NCI-H1048 (cell line): ENCODE data around the gene EXOC7.

Experiments used
- DNase-seq: peaks from one replicate; lab custom pipeline; 2025; lab: John Stamatoyannopoulos, UW

Gene EXOC7

DNA sequence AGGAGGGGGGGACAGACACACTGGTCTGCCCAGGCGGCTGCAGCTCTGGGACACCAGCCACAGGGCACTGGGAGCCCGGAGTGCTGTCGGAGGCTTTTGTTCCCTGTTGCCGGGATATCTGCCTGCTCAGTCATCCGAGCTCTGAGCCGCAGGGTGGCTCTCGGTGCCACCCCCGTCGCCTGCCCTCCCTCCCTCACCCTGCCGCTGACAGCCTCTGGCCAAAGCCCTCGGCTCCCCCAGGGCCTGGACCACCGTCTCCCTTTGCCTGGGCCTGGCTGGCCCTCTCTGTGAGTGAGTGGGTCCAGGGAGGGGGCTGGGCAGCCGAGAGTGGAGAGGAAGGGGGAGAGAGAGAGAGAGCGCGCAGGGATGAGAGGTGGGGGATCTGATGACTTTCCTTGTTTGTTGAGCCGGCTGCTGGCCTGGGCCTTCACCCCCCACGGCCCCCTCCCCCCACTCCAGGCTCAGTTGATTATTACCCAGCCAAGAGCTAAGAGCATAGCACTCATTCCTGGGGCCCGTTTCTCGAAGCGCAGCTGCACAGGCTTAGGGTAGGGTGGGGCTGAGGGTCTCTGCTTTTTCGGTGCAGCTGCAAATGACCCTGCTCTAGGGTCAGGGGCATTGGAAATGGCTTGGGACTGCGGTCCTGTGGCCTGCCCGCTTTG lies 34.8 kb upstream of the EXOC7 start:
- DNase-seq: no peak

DNA sequence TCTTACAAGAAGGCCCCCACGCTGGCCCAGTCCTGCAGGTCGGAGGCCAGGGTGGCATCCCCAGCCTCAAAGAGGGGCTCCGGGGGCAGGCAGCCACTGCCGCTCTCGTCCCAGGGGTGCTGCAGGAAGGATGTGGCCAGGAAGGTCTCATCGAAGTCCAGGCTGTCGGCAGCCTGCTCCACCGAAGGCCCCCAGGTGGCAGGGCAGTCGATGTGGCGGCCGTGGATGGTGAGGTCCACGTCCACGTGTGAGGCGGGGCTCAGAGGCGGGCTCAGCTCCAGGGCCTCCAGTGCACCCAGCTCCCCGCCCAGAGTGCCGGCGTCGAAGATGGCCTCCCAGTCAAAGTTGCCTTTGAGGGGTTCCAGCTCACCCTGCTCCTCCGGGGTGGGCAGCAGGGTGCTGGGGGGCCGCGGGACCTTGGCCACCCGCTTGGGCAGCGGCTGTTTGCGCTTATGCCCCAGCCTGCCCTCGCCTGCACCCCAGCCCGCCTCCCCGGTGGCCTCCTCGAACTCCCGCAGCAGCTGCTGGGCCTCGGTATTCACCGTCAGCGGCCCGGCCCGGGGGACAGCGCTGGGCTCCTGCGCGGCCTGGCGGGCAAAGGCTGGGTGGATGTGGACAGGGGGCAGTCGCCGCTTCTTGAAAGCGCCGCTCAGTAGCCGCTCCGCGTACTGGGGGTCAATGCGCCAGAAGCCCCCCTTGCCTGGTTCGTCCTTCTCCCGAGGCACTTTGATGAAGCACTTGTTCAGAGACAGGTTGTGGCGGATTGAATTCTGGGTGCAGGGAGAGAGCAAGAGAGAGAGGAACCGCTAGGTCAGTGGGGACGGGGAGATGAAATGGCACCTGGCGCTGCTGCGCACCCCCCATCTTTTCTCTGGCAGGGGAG lies 34.0 kb upstream of the EXOC7 start:
- DNase-seq: no peak

DNA sequence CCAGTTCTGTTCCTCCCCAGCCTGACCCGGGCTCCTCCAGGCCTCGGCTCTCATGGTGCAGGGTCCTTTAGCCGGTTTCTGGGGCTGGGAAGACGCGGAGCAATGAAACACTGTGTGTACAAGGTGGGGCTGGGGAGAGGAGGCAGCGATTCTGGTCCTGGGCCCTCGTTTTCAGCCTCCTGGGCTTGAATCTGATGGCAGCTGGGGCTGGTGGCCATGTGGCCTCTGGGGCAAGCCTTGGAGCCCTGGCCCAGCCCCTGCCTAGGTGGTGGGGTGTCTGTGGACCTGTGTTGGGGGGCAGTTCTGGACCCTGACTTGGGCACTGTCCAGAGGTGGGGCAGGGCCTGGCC lies 33.4 kb upstream of the EXOC7 start:
- no peak for DNase-seq

DNA sequence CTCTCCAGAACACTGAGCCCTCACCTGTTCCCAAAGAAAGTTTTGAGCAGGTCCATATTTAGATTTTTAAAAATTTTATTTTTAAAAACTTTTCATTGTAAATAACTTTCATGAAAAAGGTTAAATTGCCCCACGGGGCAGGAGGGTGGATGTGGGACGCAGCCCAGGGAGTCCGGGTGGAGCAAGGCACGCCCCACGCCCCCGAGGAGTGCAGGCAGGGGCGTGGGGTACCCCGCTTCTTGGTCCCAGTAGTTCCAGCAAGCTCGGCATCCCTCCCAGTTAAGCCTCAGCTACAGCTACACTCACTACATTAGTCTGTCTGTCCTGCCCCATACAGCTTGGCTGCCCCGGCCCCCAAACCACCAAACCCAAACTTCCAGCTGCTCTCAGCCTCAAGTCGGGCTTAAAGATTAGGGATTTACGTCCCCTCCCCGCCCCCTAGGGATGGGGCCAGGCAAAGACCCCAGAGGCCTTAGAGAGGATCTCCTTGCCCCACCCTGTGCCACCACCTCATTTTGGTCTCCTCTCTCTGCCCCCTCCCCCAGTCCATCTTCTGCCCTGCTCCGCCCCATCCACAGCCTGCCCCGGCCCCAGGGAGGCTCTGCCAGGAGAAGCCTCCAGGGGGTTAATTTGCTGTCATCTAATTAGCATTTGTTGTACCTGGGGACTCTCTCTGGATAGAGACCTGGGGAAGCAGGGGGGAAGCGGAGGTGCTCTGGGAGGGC lies 32.9 kb upstream of the EXOC7 start:
- DNase-seq: no peak

DNA sequence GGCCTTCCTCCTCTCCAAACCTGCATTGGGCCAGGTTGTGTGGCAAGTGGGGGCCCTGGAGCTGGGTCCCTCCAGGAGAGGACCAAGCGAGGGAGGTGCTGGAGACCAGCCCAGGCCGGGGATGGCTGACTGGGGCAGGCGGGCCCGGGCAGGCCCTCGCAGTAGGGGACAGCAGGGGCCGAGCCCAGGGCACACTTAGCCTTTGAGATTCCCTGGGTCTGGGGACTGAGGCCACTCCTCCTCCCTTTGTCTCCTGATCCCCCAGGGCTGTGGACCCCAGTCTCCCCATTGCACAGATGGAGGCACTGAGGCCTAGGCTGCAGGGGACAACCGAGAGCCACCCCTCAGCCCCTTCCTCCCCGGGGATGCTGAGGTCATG lies 32.2 kb upstream of the EXOC7 start:
- DNase-seq: no peak

DNA sequence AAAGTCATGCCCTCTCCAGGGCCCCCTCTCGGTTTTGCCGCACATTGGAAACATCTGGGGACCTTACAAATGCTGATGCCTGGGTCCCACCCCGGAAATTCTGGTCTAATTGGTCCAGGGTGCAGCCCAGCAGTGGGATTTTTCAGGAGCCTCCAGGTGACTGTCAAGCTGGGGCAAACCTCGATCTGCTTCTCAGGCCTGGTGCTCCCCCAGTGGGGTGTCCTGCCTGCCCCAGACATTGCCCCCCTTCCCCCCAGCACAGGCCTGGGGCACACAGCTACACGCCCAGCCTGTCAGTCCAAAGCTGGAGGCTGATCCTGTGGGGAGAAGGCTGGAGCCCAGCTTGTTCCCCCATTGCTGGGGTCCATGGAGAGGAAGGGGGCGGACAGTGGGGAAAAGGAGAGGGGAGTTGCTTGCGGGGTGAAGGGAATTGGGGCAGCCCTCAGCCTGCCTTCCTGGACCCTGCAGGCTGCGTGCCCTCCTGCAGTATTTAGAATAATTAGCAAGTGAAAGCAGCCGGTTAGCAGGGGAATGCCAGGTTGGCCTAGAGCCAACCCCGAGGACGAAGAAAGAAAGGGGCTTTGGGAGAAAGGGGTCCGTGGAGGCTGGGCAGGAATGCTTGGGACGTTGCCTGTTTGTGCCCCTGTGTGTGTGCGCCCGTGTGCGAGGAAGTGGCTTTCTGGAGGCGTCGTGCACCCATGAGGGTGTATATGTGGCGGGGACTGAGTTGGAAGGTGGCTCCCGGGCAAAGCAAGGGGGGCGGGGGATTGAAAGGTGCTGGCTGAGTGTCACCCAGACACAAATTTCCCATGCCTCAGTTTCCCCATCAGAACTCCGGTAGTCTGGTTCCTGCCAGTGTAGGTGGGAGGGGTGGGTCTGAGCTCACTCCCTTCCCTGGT lies 31.6 kb upstream of the EXOC7 start:
- no peak for DNase-seq

DNA sequence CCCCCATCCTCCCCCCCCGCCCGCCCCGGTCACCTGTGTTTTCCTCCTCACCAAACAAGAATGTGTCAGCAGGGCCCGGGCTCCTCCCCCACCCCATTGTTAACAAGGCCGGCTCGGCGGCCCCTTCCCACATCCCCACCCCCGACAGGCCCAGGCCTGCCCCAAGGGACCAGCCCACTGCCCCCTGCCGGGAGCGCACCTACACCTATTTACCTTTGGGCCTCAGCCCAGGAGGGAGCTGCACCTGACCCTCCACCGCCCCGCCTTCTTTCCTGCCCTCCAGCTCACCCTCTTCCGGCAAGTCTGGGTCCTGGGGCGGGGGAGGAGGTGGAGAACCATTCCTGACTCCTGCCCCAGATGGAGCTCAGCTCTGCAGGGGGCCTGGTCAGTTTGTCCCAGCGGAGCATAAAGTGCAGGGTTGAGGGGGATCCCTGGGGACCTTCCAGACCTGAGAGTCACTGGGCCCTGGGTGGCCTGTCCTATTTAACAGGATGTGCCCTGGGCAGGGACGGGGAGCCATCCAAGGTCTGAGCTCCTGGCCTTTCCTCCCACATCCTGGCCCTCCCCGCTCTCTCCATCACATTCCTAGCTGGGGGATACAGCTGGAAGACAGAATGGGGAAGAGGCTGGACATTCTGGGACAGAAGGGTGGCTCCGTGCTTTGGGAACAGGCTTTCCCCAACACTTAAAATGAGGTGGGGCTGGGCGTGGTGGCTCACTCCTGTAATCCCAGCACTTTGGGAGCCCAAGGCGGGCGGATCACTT lies 29.2 kb upstream of the EXOC7 start:
- DNase-seq: no peak

DNA sequence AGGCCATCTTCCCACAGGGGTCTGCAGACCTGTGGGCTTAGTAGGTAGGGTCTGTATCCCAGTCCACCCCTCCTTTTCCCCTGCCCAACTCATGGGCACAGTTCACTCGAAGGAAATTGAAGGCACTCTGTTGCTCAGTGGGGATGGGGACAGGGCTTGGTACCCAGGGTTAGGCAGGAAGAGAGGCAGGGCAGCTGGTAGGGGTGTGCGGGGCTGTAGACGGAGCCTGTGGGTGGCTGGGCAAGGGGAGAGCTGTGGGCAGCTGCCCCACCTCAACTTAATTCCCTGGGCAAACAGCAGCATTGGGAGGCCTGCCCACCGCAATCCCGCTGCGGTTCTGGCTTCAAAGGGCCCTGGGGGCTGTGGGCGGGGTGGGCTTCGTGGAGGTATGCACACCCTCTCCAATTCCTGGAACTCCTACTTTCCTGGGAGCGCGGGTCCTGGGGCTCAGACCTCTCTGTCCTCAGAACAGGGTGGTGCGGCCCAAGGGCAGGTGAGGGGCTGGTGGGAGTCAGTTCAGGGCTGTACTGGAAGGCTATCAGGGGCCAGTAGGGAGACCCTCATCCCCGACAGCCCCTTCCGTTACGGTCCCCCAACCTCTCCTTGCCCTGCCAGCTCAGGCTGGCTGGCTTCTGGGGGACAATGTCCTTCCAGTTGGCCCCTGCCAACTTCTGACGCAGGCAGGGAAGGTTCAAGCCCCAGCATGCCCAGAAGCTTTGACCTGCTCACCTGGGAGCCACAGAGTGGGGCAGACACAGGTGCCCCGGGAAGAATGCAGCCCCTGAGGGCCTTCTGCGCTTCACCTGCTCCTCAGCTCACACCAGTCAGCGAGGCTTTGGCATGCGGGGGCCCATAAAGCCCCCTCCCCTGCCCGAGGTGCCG lies 28.3 kb upstream of the EXOC7 start:
- no peak for DNase-seq

DNA sequence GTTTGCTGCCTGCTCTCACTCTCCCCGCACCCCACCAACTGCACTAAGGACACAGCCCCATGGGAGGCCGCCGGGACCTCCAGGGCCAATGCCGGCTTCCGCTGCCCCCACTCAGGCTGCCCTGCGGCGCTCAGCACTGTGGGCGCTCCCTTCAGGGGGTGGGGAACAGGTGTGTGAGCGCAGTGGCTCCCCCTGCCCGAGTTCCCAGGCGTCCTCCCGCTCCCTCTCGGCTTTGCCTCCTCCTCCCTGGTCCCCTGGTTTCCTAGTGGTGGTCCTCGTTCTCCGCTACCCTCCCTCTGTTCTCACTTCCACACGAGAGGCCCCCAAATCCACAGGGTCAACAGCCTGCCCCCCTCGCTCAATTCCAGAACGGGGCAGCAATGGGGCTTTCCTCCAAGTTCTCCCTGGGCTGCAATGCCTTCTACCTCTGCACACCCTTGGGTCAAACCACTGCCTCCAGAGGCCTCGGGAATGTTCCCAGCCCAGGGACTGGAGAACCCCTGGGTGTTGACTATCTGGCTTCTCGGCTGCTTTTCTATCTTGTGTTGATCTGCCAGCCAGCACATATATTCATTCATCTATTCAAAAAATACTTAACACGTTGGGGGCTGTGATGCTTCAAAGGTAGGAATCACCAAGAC lies 27.6 kb upstream of the EXOC7 start:
- no peak for DNase-seq

DNA sequence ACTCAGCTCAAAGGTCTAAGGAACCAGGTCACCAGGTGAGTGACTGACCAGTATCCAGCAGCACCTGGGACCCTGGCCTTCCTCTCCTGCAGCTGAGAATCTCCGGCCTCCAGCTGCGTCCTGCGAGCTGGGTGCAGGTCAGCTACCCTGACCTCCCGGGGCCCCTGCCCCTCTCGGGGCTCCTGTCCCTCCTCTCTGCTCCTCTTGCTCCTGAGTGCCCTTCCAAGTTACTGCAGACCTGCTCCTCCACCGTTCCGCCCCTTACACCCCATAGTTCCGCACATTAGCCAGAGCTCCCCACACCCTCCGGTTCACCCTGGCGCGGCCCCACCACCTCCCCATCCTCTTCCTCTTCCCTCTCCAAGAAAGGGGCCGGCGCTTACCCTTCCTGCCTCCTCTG lies 26.9 kb upstream of the EXOC7 start:
- DNase-seq: no peak

DNA sequence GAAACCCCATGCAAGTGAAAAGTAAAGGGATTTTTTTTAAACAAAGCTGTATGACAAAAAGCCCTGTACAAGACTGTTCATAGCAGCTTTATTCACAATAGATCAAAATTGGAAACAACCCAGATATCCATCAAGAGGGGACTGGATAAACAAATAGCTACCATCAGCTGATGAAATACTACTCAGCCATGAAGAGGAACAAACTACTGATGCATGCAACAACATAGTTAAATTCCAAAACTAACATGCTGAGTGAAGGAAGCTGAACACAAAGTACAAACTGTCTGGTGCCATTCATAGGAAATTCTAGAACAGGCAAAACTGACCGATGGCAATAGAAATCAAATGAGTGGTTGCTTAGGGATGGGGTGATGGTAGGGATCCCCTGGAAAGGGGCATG lies 22.3 kb upstream of the EXOC7 start:
- DNase-seq: no peak

DNA sequence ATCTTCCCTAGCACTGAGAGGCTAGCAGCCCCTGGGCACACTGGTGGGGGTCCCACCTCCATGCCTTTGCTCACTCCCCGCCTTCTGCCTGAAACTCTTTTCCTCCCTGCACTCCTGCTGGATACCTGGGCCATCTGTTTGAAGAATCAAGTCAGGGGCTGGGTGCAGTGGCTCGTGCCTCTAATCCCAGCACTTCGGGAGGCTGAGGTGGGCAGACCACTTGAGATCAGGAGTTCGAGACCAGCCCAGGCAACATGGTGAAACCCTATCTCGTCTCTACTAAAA lies 21.7 kb upstream of the EXOC7 start:
- no peak for DNase-seq

DNA sequence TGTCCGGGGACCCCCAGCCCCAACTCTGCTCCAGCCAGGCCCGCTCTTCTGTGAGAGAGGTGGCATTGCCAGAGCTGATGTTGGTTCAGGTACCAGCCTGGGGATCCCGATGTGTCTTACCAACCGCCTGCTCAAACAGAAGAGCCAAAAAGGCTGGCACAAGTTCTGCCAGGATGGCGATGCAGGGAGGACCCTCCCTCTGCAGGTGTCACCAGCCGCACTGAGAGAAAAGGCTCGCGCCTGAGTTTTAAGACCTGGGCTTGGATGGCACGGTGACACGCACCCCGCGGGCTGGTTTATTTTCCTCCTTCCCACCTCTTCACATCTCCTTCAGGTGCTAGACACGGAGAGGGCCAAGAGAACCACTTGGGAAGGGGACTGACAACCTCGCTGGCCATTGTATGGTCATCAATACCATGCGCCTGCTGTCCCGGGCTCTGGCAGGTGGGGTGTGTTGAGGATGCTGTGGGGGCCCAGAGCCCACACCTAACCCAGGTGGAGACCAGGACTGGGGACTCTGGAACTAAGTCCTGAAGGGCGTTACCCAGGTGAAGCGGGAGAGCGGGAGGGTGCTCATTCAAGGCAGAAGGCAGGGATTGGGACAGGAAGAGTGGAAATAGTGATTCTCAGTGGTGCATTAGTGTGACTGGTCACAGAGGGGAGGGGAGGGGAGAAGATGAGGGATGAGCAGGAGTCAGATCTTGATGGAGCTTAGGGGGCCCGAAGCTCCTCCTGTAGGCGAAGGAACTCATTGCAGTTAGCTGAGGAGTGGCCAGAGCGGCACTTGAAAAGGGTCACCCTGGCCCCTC lies 21.2 kb upstream of the EXOC7 start:
- no peak for DNase-seq

DNA sequence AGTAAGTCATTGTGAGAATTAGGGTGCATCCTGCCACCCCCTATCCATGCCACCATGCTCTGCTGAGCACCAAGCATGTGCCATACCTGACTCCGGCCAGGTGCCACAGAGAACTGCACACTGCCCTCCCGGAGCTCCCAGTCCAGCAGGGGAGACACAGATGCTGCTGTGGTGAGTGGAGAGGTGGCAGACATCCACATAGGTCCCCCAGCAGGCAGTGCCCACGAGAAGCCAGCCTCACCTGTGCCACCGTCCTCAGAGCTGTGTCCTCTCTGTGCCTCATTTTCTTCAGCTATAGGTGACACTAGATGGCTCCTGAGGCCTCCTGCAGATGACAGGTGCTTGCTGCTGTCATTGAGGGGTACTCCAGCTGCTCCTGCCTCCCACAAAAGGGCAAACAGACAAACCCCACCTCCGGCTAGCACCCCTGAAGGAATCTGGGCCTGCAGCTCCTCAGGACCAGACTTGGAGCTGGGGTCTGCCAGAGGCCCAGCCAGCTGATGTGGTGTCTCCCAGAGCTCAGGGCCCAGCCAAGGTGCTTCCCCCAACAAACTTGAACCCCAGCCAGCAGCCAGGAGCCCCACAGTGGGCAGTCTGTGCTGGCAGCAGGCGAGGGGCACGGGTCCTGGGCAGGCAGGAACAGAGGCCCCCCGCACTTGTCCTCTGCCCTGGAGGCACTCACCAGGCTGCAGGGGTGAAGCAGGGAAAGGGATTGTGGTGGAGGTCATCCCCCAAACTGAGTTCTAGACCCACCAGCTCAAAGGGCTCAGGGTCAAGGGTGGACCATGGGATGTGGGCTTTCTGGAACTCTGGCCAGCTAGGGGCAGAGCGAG lies 20.4 kb upstream of the EXOC7 start:
- no peak for DNase-seq

DNA sequence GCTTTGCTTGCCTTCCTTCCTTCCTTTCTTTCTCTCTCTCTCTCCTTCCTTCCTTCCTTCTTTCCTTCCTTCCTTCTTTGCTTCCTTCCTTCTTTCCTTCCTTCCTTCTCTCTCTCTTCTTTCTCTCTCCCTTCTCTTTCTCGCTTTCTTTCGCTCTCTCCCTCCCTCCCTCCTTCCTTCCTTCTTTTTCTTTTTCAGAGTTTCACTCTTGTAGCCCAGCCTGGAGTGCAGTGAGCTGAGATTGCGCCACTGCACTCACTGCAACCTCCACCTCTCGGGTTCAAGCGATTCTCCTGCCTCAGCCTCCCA lies 19.6 kb upstream of the EXOC7 start:
- DNase-seq: no peak

DNA sequence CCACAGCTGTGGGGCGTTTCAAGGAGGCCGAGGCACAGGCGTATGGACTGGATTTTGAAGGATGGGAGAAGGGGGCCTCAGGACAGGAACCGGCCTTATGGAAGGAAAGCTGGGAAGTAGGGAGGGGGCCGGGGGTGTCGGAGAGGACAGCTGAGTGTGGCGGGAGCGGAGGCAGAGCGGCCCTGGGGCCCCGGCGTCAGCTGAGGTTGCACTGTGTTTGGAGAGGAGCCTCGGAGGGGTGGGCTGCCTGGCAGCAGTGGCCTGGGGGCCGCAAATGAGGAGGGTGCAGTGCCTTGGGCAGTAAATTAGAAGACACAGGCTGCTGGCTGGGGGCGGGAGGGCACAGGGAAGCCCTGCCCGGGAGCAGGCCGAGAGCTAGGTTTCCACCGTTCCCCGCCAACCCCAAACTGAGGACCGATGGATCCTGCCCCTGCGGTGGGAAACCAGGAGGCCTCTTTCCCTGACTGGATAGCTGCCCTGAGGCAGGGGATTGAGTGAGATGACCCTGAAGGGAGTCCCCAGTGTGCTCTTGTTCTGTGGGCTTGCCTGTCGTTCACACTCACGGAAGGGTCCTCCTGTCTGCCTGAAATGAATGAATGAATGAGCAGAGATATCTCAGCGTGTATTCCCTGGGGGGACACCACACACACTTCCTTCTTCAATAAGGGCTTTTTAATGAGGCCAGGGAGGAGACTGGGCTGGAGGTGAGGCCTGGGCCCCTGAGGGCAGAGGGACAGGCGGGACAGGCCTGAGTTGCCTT lies 19.0 kb upstream of the EXOC7 start:
- DNase-seq: no peak

DNA sequence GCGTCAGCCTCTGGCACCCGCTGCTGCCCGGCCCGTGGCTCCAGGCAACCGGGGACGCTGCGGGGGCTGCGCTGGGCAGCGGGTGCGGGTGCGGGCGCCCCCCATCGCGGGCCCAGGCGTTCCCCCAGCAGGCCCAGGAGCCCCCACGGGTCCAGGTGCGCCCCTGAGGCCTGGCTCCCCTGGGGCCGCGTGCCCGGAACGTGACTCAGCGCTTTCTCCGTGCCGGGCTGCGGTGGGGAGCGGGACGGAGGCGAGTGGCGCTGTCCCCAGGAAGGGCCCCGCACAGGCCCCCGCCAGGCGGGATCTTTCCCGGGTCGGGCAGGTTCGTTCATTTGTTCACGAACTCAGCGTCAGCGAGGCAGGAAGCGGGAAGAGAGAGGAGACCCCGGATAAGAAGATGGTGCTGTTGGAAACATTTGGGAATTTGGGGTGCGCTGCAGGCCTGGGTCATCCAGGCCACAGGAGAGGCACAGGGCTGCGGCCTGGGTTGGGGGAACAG lies 18.4 kb upstream of the EXOC7 start:
- no peak for DNase-seq

DNA sequence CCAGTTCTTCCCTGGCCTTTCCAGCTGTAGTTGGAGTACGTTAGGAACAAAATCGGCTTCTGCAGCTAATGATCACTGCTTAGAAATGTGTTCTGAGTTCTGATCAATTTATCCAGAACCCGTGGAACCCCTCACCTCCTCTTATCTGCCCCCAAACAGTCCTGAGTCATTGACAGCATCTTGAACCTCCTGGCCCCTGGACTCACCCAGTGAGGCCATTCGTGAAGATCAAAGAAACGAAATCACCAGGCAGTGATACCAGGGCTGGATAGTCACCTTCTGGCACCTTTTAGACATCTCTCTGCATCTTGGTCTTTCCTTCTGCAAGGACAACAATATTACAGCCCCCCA lies 17.0 kb upstream of the EXOC7 start:
- DNase-seq: no peak
